Middle frontal gyrus (tissue), 1 donor: ENCODE data around the gene CINP.

Experiments
- DNase-seq: peaks from one replicate; pipeline ENCODE4 v3.0.0-alpha.2; 2015; ENCODE audit warnings: low spot score; ENCODE audit errors: extremely low spot score

The CINP gene

GRCh38 chr14:102362545-102363181, at the start of gene CINP, which contains the start of gene TECPR2:
Gene CINP, minus strand, starts transcription at chr14:102362890. Its CDS starts 39 bp downstream, at chr14:102362851.
Gene TECPR2, plus strand, starts transcription at chr14:102362941. Its CDS starts 13,781 bp downstream, at chr14:102376722.
- DNase-seq: peak; percentile 95

GRCh38 chr14:102408724-102409123, 46.0 kb upstream of the CINP start:
- DNase-seq: no peak

GRCh38 chr14:102407258-102407657, 44.6 kb upstream of the CINP start:
- no peak for DNase-seq

GRCh38 chr14:102403028-102403427, 40.3 kb upstream of the CINP start:
- DNase-seq: no peak

- DNase-seq: no peak
Measured at GRCh38 chr14:102396521-102396920, 33.8 kb upstream of the CINP start.

GRCh38 chr14:102394717-102395375, 32.2 kb upstream of the CINP start:
- DNase-seq: no peak

GRCh38 chr14:102392506-102392905, 29.8 kb upstream of the CINP start:
- no peak for DNase-seq

- peak; percentile 9 for DNase-seq
Measured at GRCh38 chr14:102390064-102390855, 27.6 kb upstream of the CINP start.

GRCh38 chr14:102389246-102389645, 26.6 kb upstream of the CINP start:
- DNase-seq: no peak

GRCh38 chr14:102387086-102387485, 24.4 kb upstream of the CINP start:
- no peak for DNase-seq

- no peak for DNase-seq
Measured at GRCh38 chr14:102378830-102379229, 16.1 kb upstream of the CINP start.

- DNase-seq: no peak
Measured at GRCh38 chr14:102377696-102378095, 15.0 kb upstream of the CINP start.

- DNase-seq: no peak
Measured at GRCh38 chr14:102375119-102375518, 12.4 kb upstream of the CINP start.

GRCh38 chr14:102374264-102374663, 11.6 kb upstream of the CINP start:
- no peak for DNase-seq

GRCh38 chr14:102373110-102373509, 10.4 kb upstream of the CINP start:
- no peak for DNase-seq

GRCh38 chr14:102371361-102371760, 8.7 kb upstream of the CINP start:
- no peak for DNase-seq

- DNase-seq: no peak
Measured at GRCh38 chr14:102370305-102370809, 7.7 kb upstream of the CINP start.

- no peak for DNase-seq
Measured at GRCh38 chr14:102363182-102363943, 673 bp upstream of the CINP start.

- DNase-seq: no peak
Measured at GRCh38 chr14:102362084-102362483, 606 bp downstream of the CINP start.

- no peak for DNase-seq
Measured at GRCh38 chr14:102360388-102360787, 2.3 kb downstream of the CINP start.

GRCh38 chr14:102359341-102359740, 3.3 kb downstream of the CINP start:
- DNase-seq: no peak
